Neural cell (in vitro differentiated cells): ENCODE measurements around the gene BPTF.

Source experiments
- EP300 ChIP-seq: fragments of 450-650 bp; conservative IDR thresholded peaks from 2 replicates; pipeline ENCODE4 v1.6.1; 2014; ENCODE audit warnings: antibody characterized with exemption, mild to moderate bottlenecking, moderate library complexity; ENCODE audit not compliant: poor library complexity, severe bottlenecking
- EZH2 ChIP-seq: fragments of 200-600, 300-800 bp; shearing (Covaris generic), sonication (generic); IDR thresholded peaks from 2 replicates; pipeline ENCODE4 v1.6.1; 2014; ENCODE audit warnings: antibody characterized with exemption, low read length, borderline replicate concordance, mild to moderate bottlenecking; ENCODE audit not compliant: insufficient read depth, poor library complexity, severe bottlenecking
- MXI1 ChIP-seq: fragments of 450-650 bp; conservative IDR thresholded peaks from 2 replicates; pipeline ENCODE4 v1.6.1; 2014; ENCODE audit warnings: antibody characterized with exemption, mild to moderate bottlenecking; ENCODE audit not compliant: poor library complexity, severe bottlenecking
- POLR2AphosphoS5 ChIP-seq: IDR thresholded peaks from 2 replicates; pipeline ENCODE4 v1.6.1; 2012
- RAD21 ChIP-seq: fragments of 450-650 bp; conservative IDR thresholded peaks from 2 replicates; pipeline ENCODE4 v1.6.1; 2014; ENCODE audit warnings: antibody characterized with exemption, mild to moderate bottlenecking, moderate library complexity
- SMC3 ChIP-seq: fragments of 450-650 bp; conservative IDR thresholded peaks from 2 replicates; pipeline ENCODE4 v1.6.1; 2014; ENCODE audit warnings: antibody characterized with exemption, mild to moderate bottlenecking, moderate library complexity; ENCODE audit not compliant: poor library complexity
- TF ChIP-seq, protein P1 (sequence below): fragments of 450-650 bp; IDR thresholded peaks from 2 replicates; pipeline ENCODE4 v1.5.1; 2014; ENCODE audit warnings: antibody characterized with exemption, mild to moderate bottlenecking, moderate library complexity; ENCODE audit not compliant: poor library complexity, severe bottlenecking
- TF ChIP-seq, protein P2 (sequence below): IDR thresholded peaks from 2 replicates; pipeline ENCODE4 v1.6.1; 2012; ENCODE audit warnings: borderline replicate concordance

DNA sequence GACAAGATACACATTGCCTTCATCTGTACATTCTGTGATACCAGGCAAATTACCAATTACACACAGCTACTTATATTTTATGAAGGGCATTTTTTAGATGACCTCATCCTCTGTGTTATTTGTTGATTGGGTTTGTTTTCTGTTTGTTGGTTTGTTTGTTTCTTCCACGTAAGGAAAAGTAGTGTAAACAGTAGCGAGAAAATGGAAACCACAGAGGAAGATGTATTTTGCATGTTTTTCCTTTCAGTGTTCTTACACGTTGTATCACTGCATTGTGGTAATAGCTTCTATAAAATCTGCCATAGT lies 158.0 kb downstream of the BPTF start:
- TF ChIP-seq EZH2 (no peak), EP300 (no peak), POLR2AphosphoS5 (no peak), SMC3 (no peak), MXI1 (no peak), RAD21 (no peak)
- TF ChIP-seq, protein P1, sequence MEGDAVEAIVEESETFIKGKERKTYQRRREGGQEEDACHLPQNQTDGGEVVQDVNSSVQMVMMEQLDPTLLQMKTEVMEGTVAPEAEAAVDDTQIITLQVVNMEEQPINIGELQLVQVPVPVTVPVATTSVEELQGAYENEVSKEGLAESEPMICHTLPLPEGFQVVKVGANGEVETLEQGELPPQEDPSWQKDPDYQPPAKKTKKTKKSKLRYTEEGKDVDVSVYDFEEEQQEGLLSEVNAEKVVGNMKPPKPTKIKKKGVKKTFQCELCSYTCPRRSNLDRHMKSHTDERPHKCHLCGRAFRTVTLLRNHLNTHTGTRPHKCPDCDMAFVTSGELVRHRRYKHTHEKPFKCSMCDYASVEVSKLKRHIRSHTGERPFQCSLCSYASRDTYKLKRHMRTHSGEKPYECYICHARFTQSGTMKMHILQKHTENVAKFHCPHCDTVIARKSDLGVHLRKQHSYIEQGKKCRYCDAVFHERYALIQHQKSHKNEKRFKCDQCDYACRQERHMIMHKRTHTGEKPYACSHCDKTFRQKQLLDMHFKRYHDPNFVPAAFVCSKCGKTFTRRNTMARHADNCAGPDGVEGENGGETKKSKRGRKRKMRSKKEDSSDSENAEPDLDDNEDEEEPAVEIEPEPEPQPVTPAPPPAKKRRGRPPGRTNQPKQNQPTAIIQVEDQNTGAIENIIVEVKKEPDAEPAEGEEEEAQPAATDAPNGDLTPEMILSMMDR: no peak
- TF ChIP-seq, protein P2, sequence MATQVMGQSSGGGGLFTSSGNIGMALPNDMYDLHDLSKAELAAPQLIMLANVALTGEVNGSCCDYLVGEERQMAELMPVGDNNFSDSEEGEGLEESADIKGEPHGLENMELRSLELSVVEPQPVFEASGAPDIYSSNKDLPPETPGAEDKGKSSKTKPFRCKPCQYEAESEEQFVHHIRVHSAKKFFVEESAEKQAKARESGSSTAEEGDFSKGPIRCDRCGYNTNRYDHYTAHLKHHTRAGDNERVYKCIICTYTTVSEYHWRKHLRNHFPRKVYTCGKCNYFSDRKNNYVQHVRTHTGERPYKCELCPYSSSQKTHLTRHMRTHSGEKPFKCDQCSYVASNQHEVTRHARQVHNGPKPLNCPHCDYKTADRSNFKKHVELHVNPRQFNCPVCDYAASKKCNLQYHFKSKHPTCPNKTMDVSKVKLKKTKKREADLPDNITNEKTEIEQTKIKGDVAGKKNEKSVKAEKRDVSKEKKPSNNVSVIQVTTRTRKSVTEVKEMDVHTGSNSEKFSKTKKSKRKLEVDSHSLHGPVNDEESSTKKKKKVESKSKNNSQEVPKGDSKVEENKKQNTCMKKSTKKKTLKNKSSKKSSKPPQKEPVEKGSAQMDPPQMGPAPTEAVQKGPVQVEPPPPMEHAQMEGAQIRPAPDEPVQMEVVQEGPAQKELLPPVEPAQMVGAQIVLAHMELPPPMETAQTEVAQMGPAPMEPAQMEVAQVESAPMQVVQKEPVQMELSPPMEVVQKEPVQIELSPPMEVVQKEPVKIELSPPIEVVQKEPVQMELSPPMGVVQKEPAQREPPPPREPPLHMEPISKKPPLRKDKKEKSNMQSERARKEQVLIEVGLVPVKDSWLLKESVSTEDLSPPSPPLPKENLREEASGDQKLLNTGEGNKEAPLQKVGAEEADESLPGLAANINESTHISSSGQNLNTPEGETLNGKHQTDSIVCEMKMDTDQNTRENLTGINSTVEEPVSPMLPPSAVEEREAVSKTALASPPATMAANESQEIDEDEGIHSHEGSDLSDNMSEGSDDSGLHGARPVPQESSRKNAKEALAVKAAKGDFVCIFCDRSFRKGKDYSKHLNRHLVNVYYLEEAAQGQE: no peak
